ENCODE data around the gene SLC4A4.

- TF ChIP-seq, protein P1, sequence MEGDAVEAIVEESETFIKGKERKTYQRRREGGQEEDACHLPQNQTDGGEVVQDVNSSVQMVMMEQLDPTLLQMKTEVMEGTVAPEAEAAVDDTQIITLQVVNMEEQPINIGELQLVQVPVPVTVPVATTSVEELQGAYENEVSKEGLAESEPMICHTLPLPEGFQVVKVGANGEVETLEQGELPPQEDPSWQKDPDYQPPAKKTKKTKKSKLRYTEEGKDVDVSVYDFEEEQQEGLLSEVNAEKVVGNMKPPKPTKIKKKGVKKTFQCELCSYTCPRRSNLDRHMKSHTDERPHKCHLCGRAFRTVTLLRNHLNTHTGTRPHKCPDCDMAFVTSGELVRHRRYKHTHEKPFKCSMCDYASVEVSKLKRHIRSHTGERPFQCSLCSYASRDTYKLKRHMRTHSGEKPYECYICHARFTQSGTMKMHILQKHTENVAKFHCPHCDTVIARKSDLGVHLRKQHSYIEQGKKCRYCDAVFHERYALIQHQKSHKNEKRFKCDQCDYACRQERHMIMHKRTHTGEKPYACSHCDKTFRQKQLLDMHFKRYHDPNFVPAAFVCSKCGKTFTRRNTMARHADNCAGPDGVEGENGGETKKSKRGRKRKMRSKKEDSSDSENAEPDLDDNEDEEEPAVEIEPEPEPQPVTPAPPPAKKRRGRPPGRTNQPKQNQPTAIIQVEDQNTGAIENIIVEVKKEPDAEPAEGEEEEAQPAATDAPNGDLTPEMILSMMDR (IDR thresholded peaks at IDR 0.05) = no peak
- TF ChIP-seq POLR2A (IDR thresholded peaks at IDR 0.05) (no peak), EP300 (IDR thresholded peaks at IDR 0.05) (no peak)
These were observed 275.8 kb downstream of the SLC4A4 start for GRCh38 chr4:71614621-71615020.

Measured in sigmoid colon (tissue), 4 donors.